H1 (cell line): ENCODE data around the gene MRPS6.

ENCODE experiments used
- CTCF ChIP-seq, 3 experiments: IDR thresholded peaks; 1 replicate in 2 of 3; 2 replicates in 1 of 3; pipeline versions ENCODE4 v1.5.1 to v1.6.1; 2011; ENCODE audit warnings: low read length in 3 of 3, mild to moderate bottlenecking in 3 of 3, inconsistent platforms in 2 of 3, low read depth in 1 of 3, moderate library complexity in 1 of 3; ENCODE audit not compliant: insufficient read depth in 1 of 3; ENCODE audit errors: control extremely low read depth in 1 of 3
- EZH2 ChIP-seq: fragments of 200-600 bp; sonication (generic); IDR thresholded peaks from 2 replicates; pipeline ENCODE4 v1.7.1; 2012; ENCODE audit warnings: low read depth, mild to moderate bottlenecking, moderate library complexity, low read length, inconsistent platforms; ENCODE audit not compliant: severe bottlenecking

DNA sequence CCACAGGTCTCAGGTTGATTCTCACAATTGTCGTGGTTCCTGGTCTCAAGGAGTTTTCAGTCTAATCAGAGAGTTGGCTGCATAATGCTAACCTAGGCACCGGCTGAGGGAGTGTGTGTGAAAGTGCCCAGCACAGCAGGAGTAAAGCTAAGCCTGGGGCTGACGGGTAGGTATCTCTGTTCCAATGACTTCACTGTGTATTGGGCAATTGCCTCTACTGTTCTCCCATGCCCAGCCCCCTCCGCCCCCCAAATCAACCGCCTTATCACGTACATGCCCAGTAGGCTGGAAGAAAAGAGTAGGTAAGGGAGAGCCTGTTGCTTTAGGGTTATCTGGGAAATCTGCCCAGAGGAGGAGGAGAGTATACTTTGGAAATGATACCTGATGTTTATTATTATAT lies 54.7 kb downstream of the MRPS6 start:
- no peak for TF ChIP-seq CTCF (IDR thresholded peaks at IDR 0.05; ENCODE audit: control extremely low read depth in 1 of 3, insufficient read depth in 1 of 3, low read depth in 1 of 3, low read length in 3 of 3)
- TF ChIP-seq EZH2, result no peak
